HCT116 (cell line): ENCODE measurements around the gene CCDC197. TPM values are rescaled to one million over a fixed set of nuclear protein-coding genes. Genes with fewer than 3 reads are reported as not detected.

Experiments
- ATAC-seq: fragments of 200-7000 bp; cut with Tn5 transposase; 2 replicates; pipeline ENCODE4 v1.9.1; 2020; ENCODE audit warnings: mild to moderate bottlenecking, moderate library complexity
- BruUV-seq: library from RNA; stranded (reverse); fragments of 400-500 nt; replicated peaks from 2 replicates; lab custom pipeline; 2021; lab: Mats Ljungman, UMichigan
- CTCF ChIA-PET: fragments of 300-600 bp; sonication (Branson Sonifier 250); formaldehyde crosslinking; loops from one replicate; lab custom pipeline; 2021; ENCODE audit warnings: antibody characterized with exemption; lab: Charles Lee
- POLR2A ChIA-PET: fragments of 300-600, 350-600 bp; sonication (Branson Sonifier 250); formaldehyde crosslinking; loops from one replicate; lab custom pipeline; 2021; ENCODE audit warnings: antibody characterized with exemption; lab: Charles Lee
- RAD21 ChIA-PET, 2 experiments: fragments of 300-600 bp; sonication (Branson Sonifier 250); formaldehyde crosslinking; loops; one replicate each; lab custom pipeline; 2023; ENCODE audit warnings: low total read pairs in 2 of 2; ENCODE audit not compliant: uncharacterized antibody in 2 of 2, unreplicated experiment in 2 of 2, low non-redundant PET in 1 of 2; lab: Charles Lee
- DNase-seq: peaks from one replicate; pipeline ENCODE4 v3.0.0-alpha.2; 2010; ENCODE audit warnings: low read depth, low spot score
- H2AFZ ChIP-seq: fragments of 200-600 bp; shearing (Covaris generic), sonication (generic); 2 replicates; pipeline ENCODE4 v1.6.1; 2017; ENCODE audit warnings: low read depth, mixed run types, mixed read lengths, antibody characterized with exemption, low read length; ENCODE audit not compliant: poor library complexity, severe bottlenecking
- H3K27ac ChIP-seq: 2 replicates; pipeline ENCODE4 v1.5.1; 2012; ENCODE audit warnings: low read depth, low read length
- H3K27me3 ChIP-seq: fragments of 200-600 bp; sonication (generic); 2 replicates; pipeline ENCODE4 v1.6.1; 2016; ENCODE audit warnings: mixed run types, low read length, mixed read lengths; ENCODE audit not compliant: insufficient read depth
- H3K36me3 ChIP-seq, 2 experiments: fragments of 200-500 bp in 1 of 2; fragments of 200-600 bp in 1 of 2; sonication (Bioruptor generic) in 1 of 2; sonication (generic) in 1 of 2; 2 replicates each; pipeline versions ENCODE4 v1.5.1 to v1.6.1; 2014 to 2016; ENCODE audit warnings: low read length in 2 of 2, inconsistent platforms in 1 of 2, mixed read lengths in 1 of 2, mixed run types in 1 of 2; ENCODE audit not compliant: insufficient read depth in 2 of 2, control insufficient read depth in 1 of 2
- H3K4me1 ChIP-seq, 2 experiments: fragments of 200-600 bp in 1 of 2; sonication (generic) in 1 of 2; 2 replicates each; pipeline versions ENCODE4 v1.5.1 to v1.6.1; 2012 to 2017; ENCODE audit warnings: low read length in 2 of 2, inconsistent platforms in 1 of 2, mild to moderate bottlenecking in 1 of 2, mixed read lengths in 1 of 2, mixed run types in 1 of 2, moderate library complexity in 1 of 2; ENCODE audit not compliant: insufficient read depth in 2 of 2, control insufficient read depth in 1 of 2
- H3K4me2 ChIP-seq: fragments of 200-600 bp; sonication (generic); 2 replicates; pipeline ENCODE4 v1.6.1; 2017; ENCODE audit warnings: mixed run types, low read length, mixed read lengths
- H3K4me3 ChIP-seq, 2 experiments: fragments of 200-600 bp in 1 of 2; sonication (generic) in 1 of 2; replicated peaks in 1 of 2; 2 replicates each; pipeline ENCODE4 v1.5.1; 2011 to 2016; ENCODE audit warnings: low read length in 2 of 2, control low read depth in 1 of 2, low read depth in 1 of 2, mild to moderate bottlenecking in 1 of 2, mixed read lengths in 1 of 2, mixed run types in 1 of 2
- H3K79me2 ChIP-seq: fragments of 200-600 bp; sonication (generic); 2 replicates; pipeline ENCODE4 v1.6.1; 2017; ENCODE audit warnings: mild to moderate bottlenecking, mixed run types, low read length, moderate library complexity, mixed read lengths; ENCODE audit not compliant: insufficient read depth
- H3K9ac ChIP-seq: fragments of 200-600 bp; sonication (generic); 2 replicates; pipeline ENCODE4 v1.6.1; 2016; ENCODE audit warnings: low read length, mixed read lengths
- H3K9me2 ChIP-seq: fragments of 200-600 bp; sonication (generic), shearing (Covaris generic); 2 replicates; pipeline ENCODE4 v1.6.1; 2017; ENCODE audit warnings: mixed run types, mild to moderate bottlenecking, moderate library complexity; ENCODE audit not compliant: insufficient read depth
- H3K9me3 ChIP-seq, 2 experiments: fragments of 200-500 bp in 1 of 2; fragments of 200-600 bp in 1 of 2; sonication (Bioruptor generic) in 1 of 2; sonication (generic) in 1 of 2; 2 replicates each; pipeline ENCODE4 v1.6.1; 2014 to 2017; ENCODE audit warnings: low read length in 2 of 2, mixed read lengths in 2 of 2, inconsistent platforms in 1 of 2, low read depth in 1 of 2, mild to moderate bottlenecking in 1 of 2, mixed run types in 1 of 2, moderate library complexity in 1 of 2; ENCODE audit not compliant: control insufficient read depth in 1 of 2, insufficient read depth in 1 of 2
- H4K20me1 ChIP-seq: fragments of 200-600 bp; sonication (generic), shearing (Covaris generic); 2 replicates; pipeline ENCODE4 v1.6.1; 2017; ENCODE audit warnings: mixed run types, mild to moderate bottlenecking, moderate library complexity; ENCODE audit not compliant: insufficient read depth
- CBX3 ChIP-seq: IDR thresholded peaks from 2 replicates; pipeline ENCODE4 v1.6.1; 2012; ENCODE audit warnings: low read depth
- EGR1 ChIP-seq: IDR thresholded peaks from 2 replicates; pipeline ENCODE4 v1.6.1; 2012; ENCODE audit warnings: low read depth
- JUND ChIP-seq: IDR thresholded peaks from 2 replicates; pipeline ENCODE4 v1.6.1; 2012
- POLR2A ChIP-seq: IDR thresholded peaks from 2 replicates; pipeline ENCODE4 v1.7.0; 2011; ENCODE audit warnings: borderline replicate concordance; ENCODE audit not compliant: insufficient read depth, insufficient read length; ENCODE audit errors: extremely low read depth
- POLR2AphosphoS5 ChIP-seq: IDR thresholded peaks from 2 replicates; pipeline ENCODE4 v1.6.1; 2011; ENCODE audit warnings: mild to moderate bottlenecking, low read depth, low read length, moderate library complexity
- RAD21 ChIP-seq: IDR thresholded peaks from 2 replicates; pipeline ENCODE4 v1.6.1; 2012; ENCODE audit warnings: low read depth, mild to moderate bottlenecking
- SIN3A ChIP-seq: IDR thresholded peaks from 2 replicates; pipeline ENCODE4 v1.6.1; 2012; ENCODE audit warnings: low read depth
- SRF ChIP-seq: IDR thresholded peaks from 2 replicates; pipeline ENCODE4 v1.6.1; 2012; ENCODE audit warnings: low read depth
- ZNF274 ChIP-seq: fragments of 200-500 bp; sonication (Bioruptor generic); IDR thresholded peaks from 2 replicates; pipeline ENCODE4 v1.6.1; 2014; ENCODE audit warnings: mild to moderate bottlenecking, low read depth, low read length, inconsistent platforms
- intact Hi-C: fragments of 100-400 bp; cut with micrococcal nuclease; formaldehyde crosslinking; loops from 2 replicates; pipeline ENCODE4 v1.10.0; 2022
- total RNA-seq: library from RNA; stranded (reverse); gene quantifications from one replicate; pipeline ENCODE4 v1.2.1, GENCODE V29; 2021; ENCODE audit not compliant: unreplicated experiment
- TF ChIP-seq, protein P1 (sequence below), 3 experiments: fragments of 200-600 bp in 1 of 3; sonication (generic) in 1 of 3; IDR thresholded peaks in 2 of 3; conservative IDR thresholded peaks in 1 of 3; 2 replicates each; pipeline ENCODE4 v1.5.1; 2012 to 2017; ENCODE audit warnings: low read depth in 2 of 3, low read length in 2 of 3, antibody characterized with exemption in 1 of 3, borderline replicate concordance in 1 of 3, control low read depth in 1 of 3, mild to moderate bottlenecking in 1 of 3, mixed read lengths in 1 of 3, mixed run types in 1 of 3, moderate library complexity in 1 of 3; ENCODE audit not compliant: insufficient read depth in 1 of 3
- TF ChIP-seq, protein P2 (sequence below): IDR thresholded peaks from 2 replicates; pipeline ENCODE4 v1.6.1; 2012; ENCODE audit warnings: low read depth
- TF ChIP-seq, protein P3 (sequence below): IDR thresholded peaks from 2 replicates; pipeline ENCODE4 v1.6.1; 2012

CCDC197 gene
- total RNA-seq, 1 experiment from 2014 or later = not detected

DNA sequence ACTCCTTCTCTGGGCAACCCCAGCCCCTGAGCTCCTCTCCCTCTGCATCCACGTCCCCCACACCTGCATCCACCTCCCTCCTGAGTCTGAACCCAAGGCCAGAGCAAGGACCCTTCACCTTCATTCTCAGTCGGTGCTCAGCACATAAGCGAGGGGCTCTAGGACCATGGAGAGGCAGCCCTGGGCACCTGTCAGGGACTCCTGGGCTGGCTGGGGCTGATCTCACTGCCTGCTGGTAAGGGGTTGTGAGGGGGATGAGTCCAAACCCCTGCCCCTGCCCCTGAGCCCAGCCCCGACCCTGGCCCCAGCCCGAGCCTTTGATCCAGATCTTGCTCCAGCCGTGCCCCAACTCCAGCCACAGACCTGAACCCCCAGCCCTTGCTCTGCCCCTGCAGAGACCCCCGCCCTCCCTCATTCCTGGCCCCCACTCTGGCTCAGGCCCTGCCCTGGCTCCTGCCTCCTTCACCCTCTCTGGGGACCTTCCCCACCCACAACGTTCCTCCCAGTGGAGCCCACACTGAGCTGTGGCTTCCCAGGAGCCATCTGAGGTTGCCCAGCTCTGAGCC lies 888 bp upstream of the CCDC197 start:
- POLR2A ChIA-PET = interaction anchor here (1.4 kb wide), 1 partner anchor 57 kb away, joined by 3 read pairs; no protein-coding TSS in a partner anchor

More for the DNA sequence above, 888 bp upstream of the CCDC197 start:
- Histone ChIP-seq H2AFZ (no peak overlapping the region), H3K4me3 (no peak overlapping the region), H3K4me1 (peaks cover 5 to 28% of the 10 kb centered on the region in 2 experiments; a peak in 3 of 4 replicates), H3K36me3 (no peaks in the 10 kb centered on the region), H3K9me2 (no peaks in the 10 kb centered on the region)
- ChIA-PET RAD21 (no interaction called here), CTCF (interaction anchor here (10.4 kb wide), 1 partner anchor 55 kb away, joined by 121 read pairs; no protein-coding TSS in a partner anchor)
- ATAC-seq (no peak), DNase-seq (no peak)
- no TSS peak for BruUV-seq
- intact Hi-C loops = no loop called here
- TF ChIP-seq POLR2AphosphoS5 = no peak
- no peak for TF ChIP-seq EGR1
- TF ChIP-seq, protein P1, sequence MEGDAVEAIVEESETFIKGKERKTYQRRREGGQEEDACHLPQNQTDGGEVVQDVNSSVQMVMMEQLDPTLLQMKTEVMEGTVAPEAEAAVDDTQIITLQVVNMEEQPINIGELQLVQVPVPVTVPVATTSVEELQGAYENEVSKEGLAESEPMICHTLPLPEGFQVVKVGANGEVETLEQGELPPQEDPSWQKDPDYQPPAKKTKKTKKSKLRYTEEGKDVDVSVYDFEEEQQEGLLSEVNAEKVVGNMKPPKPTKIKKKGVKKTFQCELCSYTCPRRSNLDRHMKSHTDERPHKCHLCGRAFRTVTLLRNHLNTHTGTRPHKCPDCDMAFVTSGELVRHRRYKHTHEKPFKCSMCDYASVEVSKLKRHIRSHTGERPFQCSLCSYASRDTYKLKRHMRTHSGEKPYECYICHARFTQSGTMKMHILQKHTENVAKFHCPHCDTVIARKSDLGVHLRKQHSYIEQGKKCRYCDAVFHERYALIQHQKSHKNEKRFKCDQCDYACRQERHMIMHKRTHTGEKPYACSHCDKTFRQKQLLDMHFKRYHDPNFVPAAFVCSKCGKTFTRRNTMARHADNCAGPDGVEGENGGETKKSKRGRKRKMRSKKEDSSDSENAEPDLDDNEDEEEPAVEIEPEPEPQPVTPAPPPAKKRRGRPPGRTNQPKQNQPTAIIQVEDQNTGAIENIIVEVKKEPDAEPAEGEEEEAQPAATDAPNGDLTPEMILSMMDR (IDR thresholded peaks at IDR 0.05 in 2 of 3, conservative IDR thresholded peaks at IDR 0.05 in 1 of 3; ENCODE audit: borderline replicate concordance in 1 of 3, insufficient read depth in 1 of 3, low read depth in 2 of 3, low read length in 2 of 3) = no peak
- TF ChIP-seq, protein P2, sequence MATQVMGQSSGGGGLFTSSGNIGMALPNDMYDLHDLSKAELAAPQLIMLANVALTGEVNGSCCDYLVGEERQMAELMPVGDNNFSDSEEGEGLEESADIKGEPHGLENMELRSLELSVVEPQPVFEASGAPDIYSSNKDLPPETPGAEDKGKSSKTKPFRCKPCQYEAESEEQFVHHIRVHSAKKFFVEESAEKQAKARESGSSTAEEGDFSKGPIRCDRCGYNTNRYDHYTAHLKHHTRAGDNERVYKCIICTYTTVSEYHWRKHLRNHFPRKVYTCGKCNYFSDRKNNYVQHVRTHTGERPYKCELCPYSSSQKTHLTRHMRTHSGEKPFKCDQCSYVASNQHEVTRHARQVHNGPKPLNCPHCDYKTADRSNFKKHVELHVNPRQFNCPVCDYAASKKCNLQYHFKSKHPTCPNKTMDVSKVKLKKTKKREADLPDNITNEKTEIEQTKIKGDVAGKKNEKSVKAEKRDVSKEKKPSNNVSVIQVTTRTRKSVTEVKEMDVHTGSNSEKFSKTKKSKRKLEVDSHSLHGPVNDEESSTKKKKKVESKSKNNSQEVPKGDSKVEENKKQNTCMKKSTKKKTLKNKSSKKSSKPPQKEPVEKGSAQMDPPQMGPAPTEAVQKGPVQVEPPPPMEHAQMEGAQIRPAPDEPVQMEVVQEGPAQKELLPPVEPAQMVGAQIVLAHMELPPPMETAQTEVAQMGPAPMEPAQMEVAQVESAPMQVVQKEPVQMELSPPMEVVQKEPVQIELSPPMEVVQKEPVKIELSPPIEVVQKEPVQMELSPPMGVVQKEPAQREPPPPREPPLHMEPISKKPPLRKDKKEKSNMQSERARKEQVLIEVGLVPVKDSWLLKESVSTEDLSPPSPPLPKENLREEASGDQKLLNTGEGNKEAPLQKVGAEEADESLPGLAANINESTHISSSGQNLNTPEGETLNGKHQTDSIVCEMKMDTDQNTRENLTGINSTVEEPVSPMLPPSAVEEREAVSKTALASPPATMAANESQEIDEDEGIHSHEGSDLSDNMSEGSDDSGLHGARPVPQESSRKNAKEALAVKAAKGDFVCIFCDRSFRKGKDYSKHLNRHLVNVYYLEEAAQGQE = no peak
- TF ChIP-seq POLR2A = no peak
- TF ChIP-seq JUND = no peak
- no peak for TF ChIP-seq SRF
- TF ChIP-seq RAD21 = no peak
- TF ChIP-seq SIN3A = no peak
- TF ChIP-seq, protein P3, sequence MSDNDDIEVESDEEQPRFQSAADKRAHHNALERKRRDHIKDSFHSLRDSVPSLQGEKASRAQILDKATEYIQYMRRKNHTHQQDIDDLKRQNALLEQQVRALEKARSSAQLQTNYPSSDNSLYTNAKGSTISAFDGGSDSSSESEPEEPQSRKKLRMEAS = no peak
- no peak for TF ChIP-seq ZNF274
- TF ChIP-seq CBX3 = no peak
- TF ChIP-seq, all 23 proteins: peak for 0
- Histone ChIP-seq H3K27me3 (no peaks in the 10 kb centered on the region), H3K4me2 (no peak overlapping the region), H3K9ac (no peak overlapping the region), H4K20me1 (no peaks in the 10 kb centered on the region), H3K79me2 (no peaks in the 10 kb centered on the region), H3K9me3 (no peaks in the 10 kb centered on the region), H3K27ac (no peak overlapping the region)
